Measurements from ENCODE around the gene NEK5.

DNA sequence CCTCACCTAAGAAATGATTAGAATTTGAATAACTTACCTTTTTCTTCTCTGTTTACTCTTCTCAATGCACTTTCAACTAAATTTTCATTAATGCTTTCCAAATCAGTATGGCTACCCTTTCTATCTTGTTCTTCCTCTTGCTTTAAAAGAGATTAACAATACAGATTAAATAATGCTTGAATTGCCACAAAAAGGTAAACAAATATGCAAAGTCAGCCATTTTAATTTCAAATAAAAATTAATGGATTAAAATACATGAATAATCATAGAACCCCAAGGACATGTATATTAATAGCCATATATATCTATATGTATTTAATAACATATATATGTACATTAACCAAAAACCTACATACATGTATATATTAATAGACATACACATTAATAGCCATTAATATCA is 7.9 kb upstream of the NEK5 start:
- TF ChIP-seq RARB (CRISPR knock-in tag; IDR thresholded peaks at IDR 0.05) = no peak
- TF ChIP-seq, protein P1, sequence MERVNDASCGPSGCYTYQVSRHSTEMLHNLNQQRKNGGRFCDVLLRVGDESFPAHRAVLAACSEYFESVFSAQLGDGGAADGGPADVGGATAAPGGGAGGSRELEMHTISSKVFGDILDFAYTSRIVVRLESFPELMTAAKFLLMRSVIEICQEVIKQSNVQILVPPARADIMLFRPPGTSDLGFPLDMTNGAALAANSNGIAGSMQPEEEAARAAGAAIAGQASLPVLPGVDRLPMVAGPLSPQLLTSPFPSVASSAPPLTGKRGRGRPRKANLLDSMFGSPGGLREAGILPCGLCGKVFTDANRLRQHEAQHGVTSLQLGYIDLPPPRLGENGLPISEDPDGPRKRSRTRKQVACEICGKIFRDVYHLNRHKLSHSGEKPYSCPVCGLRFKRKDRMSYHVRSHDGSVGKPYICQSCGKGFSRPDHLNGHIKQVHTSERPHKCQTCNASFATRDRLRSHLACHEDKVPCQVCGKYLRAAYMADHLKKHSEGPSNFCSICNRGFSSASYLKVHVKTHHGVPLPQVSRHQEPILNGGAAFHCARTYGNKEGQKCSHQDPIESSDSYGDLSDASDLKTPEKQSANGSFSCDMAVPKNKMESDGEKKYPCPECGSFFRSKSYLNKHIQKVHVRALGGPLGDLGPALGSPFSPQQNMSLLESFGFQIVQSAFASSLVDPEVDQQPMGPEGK (CRISPR knock-in tag; IDR thresholded peaks at IDR 0.05; ENCODE audit: borderline replicate concordance) = no peak

Measured in SK-N-SH treated with all-trans-retinoic acid at 6 μM for 48 hours (cell line).